GM21786 (cell line): ENCODE data around the gene DENND1B.

Experiments used
- ATAC-seq: cut with Tn5 transposase; IDR thresholded peaks from one replicate; pipeline ENCODE4 v1.9.1; 2021; ENCODE audit not compliant: unreplicated experiment

The DENND1B gene

DNA sequence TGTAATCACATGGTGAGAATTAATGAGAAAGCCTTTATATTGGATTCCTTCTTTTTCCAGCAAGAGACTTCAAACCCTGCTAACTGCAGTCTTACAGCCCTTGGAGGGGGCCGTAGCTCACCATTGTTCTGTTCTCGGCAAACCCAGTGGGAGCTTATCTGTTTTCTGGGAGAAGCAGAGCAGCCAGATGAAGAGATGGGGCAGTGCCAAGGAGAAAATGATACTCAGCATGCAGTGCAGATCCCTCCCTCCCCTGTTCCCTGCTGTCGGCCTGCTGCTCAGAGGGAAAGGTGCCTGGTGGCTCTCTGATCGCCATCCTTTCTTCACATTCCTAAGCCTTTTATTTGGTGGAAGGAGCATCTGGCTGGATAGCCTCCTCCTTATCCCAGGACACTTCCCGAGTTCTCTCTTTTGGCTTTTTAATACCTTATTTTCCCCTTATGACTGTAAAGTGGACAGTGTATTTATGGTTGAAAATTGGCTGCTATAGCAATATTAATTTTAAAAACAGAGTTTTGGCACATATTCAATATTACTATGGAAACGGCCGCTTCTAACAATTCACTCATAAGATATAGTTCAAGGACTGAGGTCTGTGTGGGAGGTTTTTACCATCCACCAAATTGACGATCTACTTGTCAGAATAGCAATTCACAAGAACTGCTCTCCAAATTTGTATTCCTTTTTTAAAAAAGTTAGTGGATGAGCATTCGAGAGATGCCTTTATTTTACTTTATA is 303.9 kb downstream of the DENND1B start:
- no peak for ATAC-seq

DNA sequence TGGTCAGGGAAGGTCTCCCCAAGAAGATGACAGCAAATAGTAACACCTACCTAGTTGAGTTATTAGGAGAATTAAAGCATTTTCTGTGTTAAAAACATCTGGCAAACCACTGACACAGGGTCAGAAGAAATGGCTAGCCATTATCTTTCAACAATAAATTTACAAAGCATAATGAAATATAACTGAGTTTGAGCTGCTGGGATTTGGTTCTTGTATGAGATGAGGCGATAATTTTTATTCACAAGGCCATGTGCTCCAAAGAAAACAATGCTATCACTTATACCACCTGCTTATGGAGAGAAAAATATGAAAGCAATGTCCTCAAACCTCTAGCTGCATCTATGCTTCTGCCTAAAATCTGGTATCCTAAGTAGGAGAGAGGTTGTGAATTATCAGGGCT is 304.9 kb downstream of the DENND1B start:
- ATAC-seq, result no peak

DNA sequence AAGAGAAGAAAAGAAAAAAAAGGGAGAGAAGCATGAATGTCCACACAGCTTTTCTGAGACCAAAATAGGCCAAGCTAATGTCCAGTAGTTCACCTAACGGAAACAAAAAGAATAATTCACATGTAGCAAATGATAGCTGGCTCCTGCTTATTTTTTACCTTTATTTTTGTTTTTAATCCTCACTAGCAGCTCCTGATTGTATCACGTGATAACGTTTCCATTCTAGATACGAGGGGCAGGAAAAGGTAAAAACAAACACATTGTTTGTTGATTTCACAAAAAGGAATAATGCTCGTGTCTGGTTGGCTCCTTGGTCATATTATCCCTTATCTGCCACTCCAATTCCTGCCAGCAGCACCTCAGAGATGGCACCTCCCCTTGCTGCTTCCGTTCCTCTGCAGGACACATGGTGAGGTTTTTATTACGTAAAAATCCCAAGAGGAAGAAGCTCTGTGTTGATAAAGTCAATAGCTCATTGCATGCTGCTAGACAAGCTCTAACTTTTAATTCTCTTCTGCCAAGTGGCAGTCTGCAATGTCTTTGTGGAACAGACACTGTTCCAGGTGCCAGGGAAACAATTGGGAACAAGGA is 305.6 kb downstream of the DENND1B start:
- no peak for ATAC-seq

DNA sequence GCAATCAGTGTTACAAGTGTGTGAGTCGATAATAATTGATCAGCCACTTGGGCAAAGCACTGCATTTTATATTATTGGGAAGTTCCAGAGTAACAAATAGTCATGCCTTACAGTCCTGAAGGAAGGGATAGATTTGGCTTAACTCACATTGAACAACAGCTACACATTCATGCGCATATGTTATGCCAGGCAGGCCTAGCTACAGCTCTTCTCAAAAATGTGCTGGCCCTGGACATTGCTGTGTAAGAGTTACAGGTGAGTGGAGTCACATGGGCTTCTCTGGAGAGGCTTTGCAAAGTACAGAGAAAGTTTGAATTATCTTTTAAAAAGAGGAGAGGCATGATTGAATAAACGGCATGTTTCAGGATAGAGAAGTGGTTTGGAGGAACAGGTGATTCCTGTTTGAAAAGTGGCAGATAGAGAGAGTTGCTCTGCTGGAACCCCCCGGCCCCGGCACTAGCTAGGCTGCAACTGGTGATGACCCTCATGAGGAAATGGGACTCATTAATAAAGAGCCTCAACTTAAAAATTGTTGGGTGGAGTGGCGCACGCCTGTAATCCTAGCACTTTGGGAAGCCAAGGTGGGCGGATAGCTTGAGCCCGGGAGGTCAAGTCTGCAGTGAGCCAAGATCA is 306.6 kb downstream of the DENND1B start:
- no peak for ATAC-seq

DNA sequence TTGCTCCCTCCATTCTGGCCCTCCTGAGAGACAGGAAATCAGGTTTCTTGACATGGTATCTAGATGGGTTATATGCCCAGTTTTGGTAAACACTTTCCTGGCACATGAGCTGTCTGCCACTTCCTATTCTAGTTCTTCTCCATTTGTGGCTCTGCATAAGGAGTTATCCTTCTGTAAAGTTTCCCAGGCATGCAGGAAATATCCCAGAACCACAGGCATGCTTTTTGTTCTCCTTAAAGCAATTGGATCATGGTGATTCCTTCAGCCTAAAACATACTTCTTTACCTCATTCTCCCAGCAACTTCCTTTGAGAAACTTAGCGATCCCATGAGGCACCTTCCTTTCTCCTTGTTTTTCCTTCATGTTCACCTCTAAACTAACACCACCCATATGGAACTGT is 307.4 kb downstream of the DENND1B start:
- no peak for ATAC-seq

DNA sequence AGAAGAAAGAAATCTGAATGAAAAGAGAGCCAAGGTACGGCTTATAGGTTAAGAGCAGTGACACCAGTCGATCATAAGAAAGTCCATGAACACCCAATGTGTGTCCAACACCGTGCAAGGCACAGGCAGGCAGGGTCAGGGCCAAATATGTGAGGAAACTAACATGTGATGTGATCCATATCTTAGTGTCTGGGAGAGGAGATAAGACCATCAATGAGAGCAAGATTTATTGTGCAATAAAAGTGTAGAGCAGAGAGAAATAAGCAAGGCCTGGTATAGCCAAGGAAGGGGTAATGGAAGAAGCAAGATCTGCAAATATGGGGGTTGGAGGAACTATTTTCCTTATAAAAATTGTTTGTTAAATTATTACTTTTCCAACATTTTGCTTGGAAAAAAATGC is 308.5 kb downstream of the DENND1B start:
- no peak for ATAC-seq

DNA sequence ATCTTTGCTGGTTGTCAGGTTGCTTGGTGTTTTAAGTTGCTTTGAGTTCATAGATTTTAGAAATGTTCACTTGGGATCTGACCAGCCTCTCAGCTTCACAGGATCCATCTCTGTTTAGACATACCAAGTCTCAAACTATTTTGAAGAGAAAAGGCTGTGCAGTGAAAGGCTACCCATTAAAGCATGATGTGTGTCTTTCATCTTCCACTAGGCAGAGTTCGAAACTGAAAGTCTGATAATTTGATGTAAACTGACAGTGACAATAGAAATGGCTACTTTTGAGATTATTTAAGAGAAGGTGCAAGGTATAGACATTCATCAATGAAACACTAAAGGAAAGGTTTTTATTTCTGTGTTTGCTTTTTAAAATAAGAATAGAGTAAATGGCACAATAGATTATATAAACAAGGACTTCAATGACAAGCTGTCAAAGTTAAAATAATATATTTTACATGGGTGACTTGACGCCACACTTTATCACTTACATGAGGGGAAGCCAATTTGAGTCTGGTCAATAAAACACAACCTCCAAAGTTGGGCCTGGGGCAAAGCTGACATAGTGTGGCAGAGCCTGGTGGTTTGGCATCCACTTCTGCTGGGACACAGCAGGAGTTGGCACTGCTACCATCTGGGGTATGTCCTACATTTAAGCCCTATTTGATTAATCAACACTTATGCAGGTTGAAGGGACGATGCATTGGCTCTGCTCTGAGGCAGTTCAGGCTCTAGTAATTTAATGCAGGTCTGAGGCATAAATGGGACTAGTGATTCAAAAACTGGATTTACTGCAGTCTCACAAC is 309.6 kb downstream of the DENND1B start:
- no peak for ATAC-seq

DNA sequence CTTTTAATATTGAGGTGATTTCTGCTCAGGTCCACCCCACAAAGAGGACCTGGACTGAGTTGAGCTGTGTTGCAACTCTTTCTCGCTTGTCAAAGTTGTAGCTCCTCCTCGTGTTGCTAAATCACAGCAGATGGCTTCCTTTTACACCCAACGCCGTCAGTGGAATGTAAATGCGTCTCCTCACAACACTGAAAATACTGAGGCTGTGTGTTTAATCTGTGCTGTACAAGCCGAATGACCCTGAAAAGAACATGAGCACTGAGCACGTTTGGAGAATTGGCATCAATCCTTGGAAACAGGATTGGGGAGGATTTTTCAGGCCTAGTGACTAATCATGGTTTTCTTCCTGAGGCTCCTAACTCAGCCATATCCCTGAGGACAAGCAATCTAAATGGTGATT is 311.2 kb downstream of the DENND1B start:
- ATAC-seq, result no peak

DNA sequence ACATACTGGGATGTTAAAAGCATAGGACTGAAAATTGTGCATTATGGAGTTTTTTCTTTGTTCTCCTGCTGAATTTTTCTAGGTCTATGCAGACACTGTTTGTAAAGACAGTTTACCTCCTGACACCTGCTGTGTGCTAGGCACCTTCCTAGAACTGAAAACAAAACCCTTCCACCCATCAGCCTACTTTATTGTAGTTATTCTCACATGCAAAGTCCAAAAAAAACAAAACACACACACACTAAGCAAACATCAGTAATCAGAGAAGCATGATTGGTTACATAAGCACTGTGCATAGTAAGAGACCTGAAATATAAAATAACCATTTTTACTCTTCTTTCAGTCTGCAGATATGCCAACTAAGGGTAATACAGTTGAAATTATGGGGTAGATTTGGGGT is 312.1 kb downstream of the DENND1B start:
- no peak for ATAC-seq

DNA sequence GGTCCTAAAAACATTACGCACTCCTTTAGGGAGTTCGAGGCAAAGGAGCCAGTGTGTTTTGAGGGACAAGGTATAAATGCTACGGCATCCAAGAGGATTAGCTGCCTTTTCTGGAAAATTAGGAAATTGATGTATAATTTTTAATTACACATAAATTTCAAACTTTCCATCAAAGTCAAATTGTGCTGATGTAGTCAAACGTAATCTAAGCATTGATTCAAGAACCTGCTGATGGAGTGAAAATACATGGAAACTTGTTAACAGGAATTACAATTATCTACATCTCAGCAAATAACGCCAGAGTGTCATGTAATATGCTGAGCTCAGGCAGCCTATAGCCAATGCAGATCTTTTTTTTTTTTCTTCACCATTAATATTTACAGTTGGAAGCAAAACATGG is 312.7 kb downstream of the DENND1B start:
- ATAC-seq, result no peak
